ENCODE data around the gene RHCE.
"Not testable (repeated sequence)": the region's sequence is repeated elsewhere in the genome, so short reads cannot be mapped to it uniquely, and the experiment has no call there.

The RHCE gene

GRCh38 chr1:25338986-25339385, 81.6 kb downstream of the RHCE start:
- DNase-seq: no peak

- peak; percentile 86 for DNase-seq
Observed at GRCh38 chr1:25338188-25338981, 82.2 kb downstream of the RHCE start, which contains the start of gene TMEM50A. Gene TMEM50A (plus strand): TSS chr1:25338334. CDS start chr1:25340487, 2,153 bp downstream.

DNA sequence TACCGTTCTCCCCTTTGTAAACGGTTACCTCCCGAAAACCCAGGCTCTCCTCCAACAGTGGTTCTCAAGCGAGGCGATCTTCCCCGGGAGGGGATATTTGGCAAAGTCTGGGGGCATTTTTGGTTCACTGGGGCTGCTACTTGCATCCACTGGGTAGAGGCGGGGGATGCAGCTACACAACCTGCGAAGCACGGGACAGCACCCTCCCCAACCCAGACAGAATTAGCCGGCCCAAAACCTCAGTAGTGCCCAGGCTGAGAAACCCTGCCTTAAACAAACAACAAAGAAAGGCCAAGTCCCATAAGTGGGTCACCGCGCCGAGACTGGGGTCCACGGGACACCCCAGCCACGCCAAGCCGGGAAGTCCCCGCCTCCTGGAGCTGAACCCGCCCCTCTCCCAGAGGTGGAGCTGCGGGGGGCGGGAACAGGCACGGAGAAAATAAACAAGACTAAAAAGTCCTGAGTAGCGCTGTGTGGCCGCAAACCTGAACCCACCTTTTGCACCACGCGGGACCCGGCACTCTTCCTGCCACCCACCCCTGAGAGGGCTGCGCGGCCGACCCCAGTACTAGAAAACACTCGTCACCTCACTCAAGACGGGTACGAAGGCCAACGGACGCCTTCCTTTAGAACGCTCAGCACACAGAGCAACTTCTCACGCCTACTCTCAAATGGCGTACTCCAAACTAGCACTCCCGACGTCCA, 83.0 kb downstream of the RHCE start:
- DNase-seq: not testable (repeated sequence)

GRCh38 chr1:25336922-25337354, 83.7 kb downstream of the RHCE start:
- DNase-seq: peak; percentile 11

DNA sequence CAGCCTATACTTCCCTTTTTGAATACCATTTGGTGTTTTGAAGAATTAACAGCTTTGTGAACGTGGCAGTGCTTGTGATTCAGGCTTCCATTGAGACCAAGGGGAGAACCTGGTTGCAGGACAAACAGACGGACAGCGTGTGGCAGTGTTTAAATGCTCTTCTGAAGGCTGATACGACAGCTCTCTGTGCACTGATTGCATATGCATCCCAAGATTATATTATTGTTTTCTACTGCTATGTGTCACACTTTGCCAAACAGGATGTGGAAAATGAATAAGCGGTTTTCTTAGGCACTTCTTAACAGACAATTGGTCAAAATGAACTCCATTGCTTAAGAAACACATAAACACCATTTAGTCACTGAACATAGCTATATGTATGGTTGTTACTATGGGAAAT, 90.7 kb downstream of the RHCE start:
- DNase-seq: not testable (repeated sequence)

DNA sequence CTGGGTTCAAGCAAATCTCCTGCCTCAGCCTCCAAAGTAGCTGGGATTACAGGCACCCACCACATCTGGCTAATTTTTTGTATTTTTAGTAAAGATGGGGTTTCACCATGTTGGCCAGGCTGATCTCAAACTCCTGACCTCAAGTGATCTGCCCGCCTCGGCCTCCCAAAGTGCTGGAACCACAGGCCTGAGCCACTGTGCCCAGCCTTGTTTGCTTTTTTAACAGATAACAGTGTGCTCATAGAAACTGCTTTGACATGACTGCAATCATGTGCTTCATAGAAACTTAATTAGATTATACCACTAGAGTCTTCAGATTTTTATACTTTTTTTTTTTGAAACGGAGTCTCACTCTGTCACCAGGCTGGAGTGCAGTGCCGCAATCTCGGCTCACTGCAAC, 91.3 kb downstream of the RHCE start:
- DNase-seq: not testable (repeated sequence)

DNA sequence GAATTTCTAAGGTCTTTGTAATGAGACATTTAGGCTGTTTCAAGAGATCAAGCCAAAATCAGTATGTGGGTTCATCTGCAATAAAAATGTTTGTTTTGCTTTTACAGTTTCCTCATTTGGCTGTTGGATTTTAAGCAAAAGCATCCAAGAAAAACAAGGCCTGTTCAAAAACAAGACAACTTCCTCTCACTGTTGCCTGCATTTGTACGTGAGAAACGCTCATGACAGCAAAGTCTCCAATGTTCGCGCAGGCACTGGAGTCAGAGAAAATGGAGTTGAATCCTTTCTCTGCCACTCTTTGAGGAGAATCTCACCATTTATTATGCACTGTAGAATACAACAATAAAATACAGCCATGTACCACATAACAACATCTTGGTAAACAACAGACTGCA, 91.8 kb downstream of the RHCE start:
- not testable (repeated sequence) for DNase-seq

GRCh38 chr1:25327864-25328790, 92.5 kb downstream of the RHCE start:
- not testable (repeated sequence) for DNase-seq

DNA sequence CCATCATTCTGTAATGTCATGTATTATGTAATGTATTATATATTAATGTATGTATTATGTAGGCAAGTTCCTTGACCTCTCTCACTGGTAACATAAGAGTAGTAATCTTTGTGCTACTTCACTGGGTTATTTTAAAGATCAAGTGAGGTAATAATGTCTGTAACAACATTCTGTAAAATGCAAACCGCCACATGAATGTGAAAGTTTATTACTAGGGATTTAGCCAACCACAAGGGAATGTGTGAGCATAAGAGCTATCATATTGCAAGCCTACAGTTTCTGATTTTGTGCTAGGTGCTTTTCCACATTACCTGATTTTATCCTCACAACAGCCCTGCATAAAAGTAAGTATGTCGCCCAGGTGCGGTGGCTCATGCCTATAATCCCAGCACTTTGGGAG, 96.2 kb downstream of the RHCE start:
- not testable (repeated sequence) for DNase-seq

- not testable (repeated sequence) for DNase-seq
Observed at GRCh38 chr1:25322127-25322526, 98.5 kb downstream of the RHCE start.

DNA sequence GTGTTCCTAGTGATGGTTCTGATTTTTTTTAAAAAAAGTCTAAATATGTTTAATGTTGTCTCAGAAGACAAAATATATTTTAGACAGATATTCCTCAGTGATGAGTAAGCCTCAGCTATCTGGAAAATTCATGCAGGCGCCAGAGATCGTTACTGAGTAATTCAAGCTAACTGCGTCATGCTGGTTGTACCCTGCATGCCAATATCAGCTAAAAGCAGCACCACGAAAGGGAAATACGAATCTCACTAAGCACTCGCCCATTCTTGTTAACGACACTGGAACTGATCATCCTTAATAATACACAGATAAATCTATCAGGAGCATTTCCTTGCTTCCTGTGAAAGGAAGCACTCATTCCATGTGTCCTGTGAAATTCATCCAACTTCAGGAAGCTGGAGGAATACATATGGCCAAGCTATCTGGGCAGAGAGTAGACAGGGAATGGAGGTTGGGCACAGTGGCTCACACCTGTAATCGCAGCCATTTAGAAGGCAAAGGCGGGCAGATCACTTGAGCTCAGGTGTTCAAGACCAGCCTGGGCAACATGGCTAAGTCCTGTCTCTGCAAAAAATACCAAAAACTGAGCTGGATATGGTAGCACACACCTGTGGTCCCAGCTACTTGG, 100.2 kb downstream of the RHCE start:
- DNase-seq: not testable (repeated sequence)

GRCh38 chr1:25312806-25313470, 107.7 kb downstream of the RHCE start:
- DNase-seq: not testable (repeated sequence)
